Measurements from ENCODE around the gene ACVRL1. TPM values are rescaled to one million over a fixed set of nuclear protein-coding genes. Genes with fewer than 3 reads are reported as not detected.

ACVRL1 gene
- total and polyA plus RNA-seq, 9 of the 15 experiments (the other 6 are each of a cell fraction or from before 2014, with no cell fraction given), result 0.07 to 1.4 (median 0.30) TPM

DNA sequence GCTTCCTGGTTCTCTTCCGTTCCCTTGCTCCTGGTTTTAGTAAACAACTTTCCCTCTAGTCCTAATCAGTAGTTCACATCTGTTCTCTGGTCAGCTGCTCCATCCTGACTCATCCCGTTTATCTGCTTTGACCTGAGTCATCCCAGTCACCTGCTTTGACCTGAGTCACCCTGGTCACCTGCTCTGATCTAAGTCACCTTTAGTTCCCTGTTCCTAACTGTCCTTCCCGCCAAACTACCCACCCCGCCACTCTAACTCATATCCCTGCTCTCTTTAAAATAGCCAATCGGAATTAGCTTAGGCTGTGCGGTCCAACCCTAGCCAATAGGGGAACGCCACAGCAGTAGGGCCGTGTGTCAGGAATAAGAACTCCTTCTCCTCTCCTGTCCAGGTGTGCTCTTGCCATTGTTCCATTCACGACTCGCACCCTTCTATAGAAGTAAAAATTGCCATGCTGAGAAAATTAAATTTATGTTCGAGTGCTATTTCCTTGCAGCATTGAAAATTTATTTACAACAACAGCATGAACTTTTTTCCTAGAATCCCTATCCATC, 22.6 kb upstream of the ACVRL1 start (continued):
- TF ChIP-seq MLX (CRISPR knock-in tag; conservative IDR thresholded peaks at IDR 0.05) (no peak), CHD1 (IDR thresholded peaks at IDR 0.05; ENCODE audit: low read length) (no peak), SUPT5H (IDR thresholded peaks at IDR 0.05) (no peak), NR4A1 (CRISPR knock-in tag; IDR thresholded peaks at IDR 0.05) (no peak), NR4A1 (tag; IDR thresholded peaks at IDR 0.05) (no peak; the same call in 1 of the 2 replicates), TGIF2 (CRISPR knock-in tag; IDR thresholded peaks at IDR 0.05) (no peak), RAD51 (IDR thresholded peaks at IDR 0.05; ENCODE audit: borderline replicate concordance, low read depth) (peak; percentile 72), TRIM28 (IDR thresholded peaks at IDR 0.05) (peak; percentile 81), MBD2 (IDR thresholded peaks at IDR 0.05; ENCODE audit: borderline replicate concordance, low read depth) (peak; percentile 68), MTA1 (IDR thresholded peaks at IDR 0.05; ENCODE audit: borderline replicate concordance) (peak; percentile 94), RNF2 (IDR thresholded peaks at IDR 0.05) (peak; percentile 53; the same call in 1 of the 2 replicates), HMBOX1 (IDR thresholded peaks at IDR 0.05) (peak; percentile 87), JUN (IDR thresholded peaks at IDR 0.05; ENCODE audit: borderline replicate concordance, low read depth, low read length) (peak; percentile 100), JUN (CRISPR knock-in tag; IDR thresholded peaks at IDR 0.05; ENCODE audit: borderline replicate concordance) (peak; percentile 77; the same call in 1 of the 2 replicates), NFE2L1 (tag; IDR thresholded peaks at IDR 0.05; ENCODE audit: borderline replicate concordance, low read depth) (peak; percentile 28; the same call in 1 of the 2 replicates)
- TF ChIP-seq, protein P1, sequence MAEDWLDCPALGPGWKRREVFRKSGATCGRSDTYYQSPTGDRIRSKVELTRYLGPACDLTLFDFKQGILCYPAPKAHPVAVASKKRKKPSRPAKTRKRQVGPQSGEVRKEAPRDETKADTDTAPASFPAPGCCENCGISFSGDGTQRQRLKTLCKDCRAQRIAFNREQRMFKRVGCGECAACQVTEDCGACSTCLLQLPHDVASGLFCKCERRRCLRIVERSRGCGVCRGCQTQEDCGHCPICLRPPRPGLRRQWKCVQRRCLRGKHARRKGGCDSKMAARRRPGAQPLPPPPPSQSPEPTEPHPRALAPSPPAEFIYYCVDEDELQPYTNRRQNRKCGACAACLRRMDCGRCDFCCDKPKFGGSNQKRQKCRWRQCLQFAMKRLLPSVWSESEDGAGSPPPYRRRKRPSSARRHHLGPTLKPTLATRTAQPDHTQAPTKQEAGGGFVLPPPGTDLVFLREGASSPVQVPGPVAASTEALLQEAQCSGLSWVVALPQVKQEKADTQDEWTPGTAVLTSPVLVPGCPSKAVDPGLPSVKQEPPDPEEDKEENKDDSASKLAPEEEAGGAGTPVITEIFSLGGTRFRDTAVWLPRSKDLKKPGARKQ (CRISPR knock-in tag; IDR thresholded peaks at IDR 0.05), result no peak
- TF ChIP-seq, protein P2, sequence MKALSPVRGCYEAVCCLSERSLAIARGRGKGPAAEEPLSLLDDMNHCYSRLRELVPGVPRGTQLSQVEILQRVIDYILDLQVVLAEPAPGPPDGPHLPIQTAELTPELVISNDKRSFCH (CRISPR knock-in tag; IDR thresholded peaks at IDR 0.05), result peak; percentile 72; the same call in 1 of the 2 replicates
- TF ChIP-seq, protein P2 (tag; IDR thresholded peaks at IDR 0.05), result peak; percentile 21; the same call in 1 of the 2 replicates
- TF ChIP-seq, protein P3, sequence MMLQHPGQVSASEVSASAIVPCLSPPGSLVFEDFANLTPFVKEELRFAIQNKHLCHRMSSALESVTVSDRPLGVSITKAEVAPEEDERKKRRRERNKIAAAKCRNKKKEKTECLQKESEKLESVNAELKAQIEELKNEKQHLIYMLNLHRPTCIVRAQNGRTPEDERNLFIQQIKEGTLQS (IDR thresholded peaks at IDR 0.05), result peak; percentile 99
- TF ChIP-seq, protein P3 (CRISPR knock-in tag; conservative IDR thresholded peaks at IDR 0.05), result peak; percentile 99
